Esophagus squamous epithelium (tissue), 4 donors: ENCODE data around the gene SUOX.
"Not testable (repeated sequence)": the region's sequence is repeated elsewhere in the genome, so short reads cannot be mapped to it uniquely, and the experiment has no call there.

Experiments
- POLR2A ChIP-seq, 4 donors: fragments of 450-650 bp; IDR thresholded peaks; one replicate each; pipeline ENCODE4 v1.6.1; 2017; ENCODE audit warnings: antibody characterized with exemption in 4 of 4, mild to moderate bottlenecking in 4 of 4, moderate library complexity in 3 of 4
- TF ChIP-seq, protein P1 (sequence below), 6 experiments: fragments of 450-650 bp in 4 of 6; fragments of 200-600 bp in 2 of 6; sonication (generic) in 2 of 6; IDR thresholded peaks; one replicate each; pipeline ENCODE4 v1.5.1; 2016 to 2019; ENCODE audit warnings: antibody characterized with exemption in 6 of 6, mild to moderate bottlenecking in 4 of 6, moderate library complexity in 4 of 6

DNA sequence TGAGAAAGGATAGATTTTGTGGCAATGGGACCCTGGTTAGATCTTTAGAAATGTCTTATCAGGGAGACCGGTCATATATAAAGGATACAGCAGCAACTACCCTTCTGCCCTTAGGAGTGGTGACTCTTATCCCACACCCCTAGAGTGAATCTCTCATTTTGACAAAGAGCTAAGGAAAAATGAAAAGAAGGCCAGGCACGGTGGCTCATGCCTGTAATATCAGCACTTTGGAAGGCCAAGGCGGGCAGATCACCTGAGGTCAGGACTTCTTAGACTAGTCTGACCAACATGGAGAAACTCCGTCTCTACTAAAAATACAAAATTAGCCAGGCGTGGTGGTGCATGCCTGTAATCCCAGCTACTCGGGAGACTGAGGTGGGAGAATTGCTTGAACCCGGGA is 11.1 kb upstream of the SUOX start:
- TF ChIP-seq, protein P1, sequence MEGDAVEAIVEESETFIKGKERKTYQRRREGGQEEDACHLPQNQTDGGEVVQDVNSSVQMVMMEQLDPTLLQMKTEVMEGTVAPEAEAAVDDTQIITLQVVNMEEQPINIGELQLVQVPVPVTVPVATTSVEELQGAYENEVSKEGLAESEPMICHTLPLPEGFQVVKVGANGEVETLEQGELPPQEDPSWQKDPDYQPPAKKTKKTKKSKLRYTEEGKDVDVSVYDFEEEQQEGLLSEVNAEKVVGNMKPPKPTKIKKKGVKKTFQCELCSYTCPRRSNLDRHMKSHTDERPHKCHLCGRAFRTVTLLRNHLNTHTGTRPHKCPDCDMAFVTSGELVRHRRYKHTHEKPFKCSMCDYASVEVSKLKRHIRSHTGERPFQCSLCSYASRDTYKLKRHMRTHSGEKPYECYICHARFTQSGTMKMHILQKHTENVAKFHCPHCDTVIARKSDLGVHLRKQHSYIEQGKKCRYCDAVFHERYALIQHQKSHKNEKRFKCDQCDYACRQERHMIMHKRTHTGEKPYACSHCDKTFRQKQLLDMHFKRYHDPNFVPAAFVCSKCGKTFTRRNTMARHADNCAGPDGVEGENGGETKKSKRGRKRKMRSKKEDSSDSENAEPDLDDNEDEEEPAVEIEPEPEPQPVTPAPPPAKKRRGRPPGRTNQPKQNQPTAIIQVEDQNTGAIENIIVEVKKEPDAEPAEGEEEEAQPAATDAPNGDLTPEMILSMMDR (IDR thresholded peaks at IDR 0.05): not testable (repeated sequence)
- not testable (repeated sequence) for TF ChIP-seq POLR2A (IDR thresholded peaks at IDR 0.05)
